ENCODE measurements around the gene LPP. TPM values are rescaled to one million over a fixed set of nuclear protein-coding genes. Genes with fewer than 3 reads are reported as not detected.

The LPP gene
- total and polyA plus RNA-seq, 10 of the 15 experiments (the other 5 are each of a cell fraction or from before 2014, with no cell fraction given) = under 0.01 to 0.62 (median 0.03) TPM

- TF ChIP-seq, protein P1, sequence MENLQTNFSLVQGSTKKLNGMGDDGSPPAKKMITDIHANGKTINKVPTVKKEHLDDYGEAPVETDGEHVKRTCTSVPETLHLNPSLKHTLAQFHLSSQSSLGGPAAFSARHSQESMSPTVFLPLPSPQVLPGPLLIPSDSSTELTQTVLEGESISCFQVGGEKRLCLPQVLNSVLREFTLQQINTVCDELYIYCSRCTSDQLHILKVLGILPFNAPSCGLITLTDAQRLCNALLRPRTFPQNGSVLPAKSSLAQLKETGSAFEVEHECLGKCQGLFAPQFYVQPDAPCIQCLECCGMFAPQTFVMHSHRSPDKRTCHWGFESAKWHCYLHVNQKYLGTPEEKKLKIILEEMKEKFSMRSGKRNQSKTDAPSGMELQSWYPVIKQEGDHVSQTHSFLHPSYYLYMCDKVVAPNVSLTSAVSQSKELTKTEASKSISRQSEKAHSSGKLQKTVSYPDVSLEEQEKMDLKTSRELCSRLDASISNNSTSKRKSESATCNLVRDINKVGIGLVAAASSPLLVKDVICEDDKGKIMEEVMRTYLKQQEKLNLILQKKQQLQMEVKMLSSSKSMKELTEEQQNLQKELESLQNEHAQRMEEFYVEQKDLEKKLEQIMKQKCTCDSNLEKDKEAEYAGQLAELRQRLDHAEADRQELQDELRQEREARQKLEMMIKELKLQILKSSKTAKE (IDR thresholded peaks at IDR 0.05; ENCODE audit: low read depth, poor library complexity, severe bottlenecking) = no peak
- TF ChIP-seq MTA2 (IDR thresholded peaks at IDR 0.05; ENCODE audit: low read depth) = no peak
Observed at GRCh38 chr3:188720636-188721035, 566.7 kb downstream of the LPP start (continued).

- DNase-seq (ENCODE audit: low read depth, low spot score) = no peak
- intact Hi-C loops (cut with micrococcal nuclease; ENCODE audit: unreplicated experiment) = no loop called here
- CTCF ChIA-PET = no interaction called here
- no peak for FAIRE-seq
- Histone ChIP-seq H3K79me2 (ENCODE audit: control insufficient read depth, insufficient read depth, low read length) (no peaks in the 10 kb centered on the region), H2AFZ (ENCODE audit: control insufficient read depth, low read depth, low read length) (no peak overlapping the region), H3K36me3 (ENCODE audit: control insufficient read depth in 2 of 2, insufficient read depth in 2 of 2, low read length in 1 of 2) (no peaks in the 10 kb centered on the region), H3K27me3 (replicated peaks in 1 of 2; ENCODE audit: control insufficient read depth in 2 of 2, insufficient read depth in 2 of 2, low read length in 1 of 2) (0 out of 4 replicates have a peak, but pooled peaks cover 0 to 3% of the 10 kb centered on the region in 2 experiments), H3K9me3 (replicated peaks; ENCODE audit: control insufficient read depth, insufficient read depth, low read length) (no peaks in the 10 kb centered on the region), H3K9ac (ENCODE audit: control insufficient read depth, insufficient read depth, low read length) (no peak overlapping the region), H3K4me3 (no peak overlapping the region), H3K4me1 (ENCODE audit: control insufficient read depth, insufficient read depth, low read length) (no peaks in the 10 kb centered on the region), H3K4me2 (ENCODE audit: control insufficient read depth, insufficient read depth) (no peak overlapping the region), H4K20me1 (ENCODE audit: control insufficient read depth, insufficient read depth) (no peaks in the 10 kb centered on the region), H3K27ac (ENCODE audit: control insufficient read depth, insufficient read depth) (no peak overlapping the region)
- TF ChIP-seq BRCA1 (IDR thresholded peaks at IDR 0.05; ENCODE audit: low read depth, low read length) = no peak
- POLR2A ChIA-PET = no interaction called here
- 58% methylated on average over 4 of the region's 4 CpGs for WGBS (ENCODE audit: insufficient coverage, insufficient replicate concordance, low lambda C conversion rate, missing lambda C conversion rate)
- SMC1A ChIA-PET (ENCODE audit: uncharacterized antibody, unreplicated experiment) = interaction anchor here (1.0 kb wide), 1 partner anchor 8 kb away, joined by 3 read pairs; no protein-coding TSS in a partner anchor
- in situ Hi-C loops (cut with MboI) = no loop called here
- RAD21 ChIA-PET (ENCODE audit: unreplicated experiment) = no interaction called here
- ATAC-seq = no peak
- BruUV-seq (replicated peaks) = no TSS peak
Observed at GRCh38 chr3:188721312-188721711, 567.4 kb downstream of the LPP start.

GRCh38 chr3:188721990-188722389 lies 568.0 kb downstream of the LPP start:
- no peaks in the 10 kb centered on the region for H3K79me2 ChIP-seq (ENCODE audit: control insufficient read depth, insufficient read depth, low read length)
- POLR2A ChIA-PET = no interaction called here
- no peak overlapping the region for H3K9ac ChIP-seq (ENCODE audit: control insufficient read depth, insufficient read depth, low read length)
- peaks cover 0 to 3% of the 10 kb centered on the region in 2 experiments; a peak in 1 of 4 replicates for H3K27me3 ChIP-seq (replicated peaks in 1 of 2; ENCODE audit: control insufficient read depth in 2 of 2, insufficient read depth in 2 of 2, low read length in 1 of 2)
- H3K9me3 ChIP-seq (replicated peaks; ENCODE audit: control insufficient read depth, insufficient read depth, low read length) = no peaks in the 10 kb centered on the region
- no peaks in the 10 kb centered on the region for H3K4me1 ChIP-seq (ENCODE audit: control insufficient read depth, insufficient read depth, low read length)
- BruUV-seq (replicated peaks) = no TSS peak
- SMC1A ChIA-PET (ENCODE audit: uncharacterized antibody, unreplicated experiment) = interaction anchor here (1.0 kb wide), 1 partner anchor 9 kb away, joined by 3 read pairs; no protein-coding TSS in a partner anchor
- WGBS (ENCODE audit: insufficient coverage, insufficient replicate concordance, low lambda C conversion rate, missing lambda C conversion rate) = 42% methylated on average over 3 of the region's 3 CpGs
- H2AFZ ChIP-seq (ENCODE audit: control insufficient read depth, low read depth, low read length) = no peak overlapping the region
- CTCF ChIA-PET = no interaction called here
- no peaks in the 10 kb centered on the region for H3K36me3 ChIP-seq (ENCODE audit: control insufficient read depth in 2 of 2, insufficient read depth in 2 of 2, low read length in 1 of 2)
- ATAC-seq (no peak), FAIRE-seq (no peak), DNase-seq (ENCODE audit: low read depth, low spot score) (no peak)
- RAD21 ChIA-PET (ENCODE audit: unreplicated experiment) = no interaction called here
- no peak overlapping the region for H3K4me3 ChIP-seq
- no peak overlapping the region for H3K4me2 ChIP-seq (ENCODE audit: control insufficient read depth, insufficient read depth)
- intact Hi-C loops (cut with micrococcal nuclease; ENCODE audit: unreplicated experiment) (no loop called here), in situ Hi-C loops (cut with MboI) (no loop called here)
- H3K27ac ChIP-seq (ENCODE audit: control insufficient read depth, insufficient read depth) = no peak overlapping the region
- H4K20me1 ChIP-seq (ENCODE audit: control insufficient read depth, insufficient read depth) = no peaks in the 10 kb centered on the region
- TF ChIP-seq, protein P2, sequence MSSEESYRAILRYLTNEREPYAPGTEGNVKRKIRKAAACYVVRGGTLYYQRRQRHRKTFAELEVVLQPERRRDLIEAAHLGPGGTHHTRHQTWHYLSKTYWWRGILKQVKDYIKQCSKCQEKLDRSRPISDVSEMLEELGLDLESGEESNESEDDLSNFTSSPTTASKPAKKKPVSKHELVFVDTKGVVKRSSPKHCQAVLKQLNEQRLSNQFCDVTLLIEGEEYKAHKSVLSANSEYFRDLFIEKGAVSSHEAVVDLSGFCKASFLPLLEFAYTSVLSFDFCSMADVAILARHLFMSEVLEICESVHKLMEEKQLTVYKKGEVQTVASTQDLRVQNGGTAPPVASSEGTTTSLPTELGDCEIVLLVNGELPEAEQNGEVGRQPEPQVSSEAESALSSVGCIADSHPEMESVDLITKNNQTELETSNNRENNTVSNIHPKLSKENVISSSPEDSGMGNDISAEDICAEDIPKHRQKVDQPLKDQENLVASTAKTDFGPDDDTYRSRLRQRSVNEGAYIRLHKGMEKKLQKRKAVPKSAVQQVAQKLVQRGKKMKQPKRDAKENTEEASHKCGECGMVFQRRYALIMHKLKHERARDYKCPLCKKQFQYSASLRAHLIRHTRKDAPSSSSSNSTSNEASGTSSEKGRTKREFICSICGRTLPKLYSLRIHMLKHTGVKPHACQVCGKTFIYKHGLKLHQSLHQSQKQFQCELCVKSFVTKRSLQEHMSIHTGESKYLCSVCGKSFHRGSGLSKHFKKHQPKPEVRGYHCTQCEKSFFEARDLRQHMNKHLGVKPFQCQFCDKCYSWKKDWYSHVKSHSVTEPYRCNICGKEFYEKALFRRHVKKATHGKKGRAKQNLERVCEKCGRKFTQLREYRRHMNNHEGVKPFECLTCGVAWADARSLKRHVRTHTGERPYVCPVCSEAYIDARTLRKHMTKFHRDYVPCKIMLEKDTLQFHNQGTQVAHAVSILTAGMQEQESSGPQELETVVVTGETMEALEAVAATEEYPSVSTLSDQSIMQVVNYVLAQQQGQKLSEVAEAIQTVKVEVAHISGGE (CRISPR knock-in tag; IDR thresholded peaks at IDR 0.05) = no peak
- TF ChIP-seq IKZF2 (IDR thresholded peaks at IDR 0.05) (no peak), NKRF (conservative IDR thresholded peaks at IDR 0.05) (no peak), HCFC1 (IDR thresholded peaks at IDR 0.05; ENCODE audit: low read length) (no peak)

All from GM12878 (cell line).